GM18858 (cell line): ENCODE data around the gene KASH5.
"Not testable (repeated sequence)": the region's sequence is repeated elsewhere in the genome, so short reads cannot be mapped to it uniquely, and the experiment has no call there.

Experiments used
- ATAC-seq: cut with Tn5 transposase; IDR thresholded peaks from one replicate; pipeline ENCODE4 v1.9.1; 2021; ENCODE audit not compliant: unreplicated experiment

Gene KASH5

GRCh38 chr19:49434907-49435583 lies 47.0 kb downstream of the KASH5 start:
- no peak for ATAC-seq

- no peak for ATAC-seq
Observed at GRCh38 chr19:49435670-49436069, 47.6 kb downstream of the KASH5 start.

- ATAC-seq, result no peak
Observed at GRCh38 chr19:49436381-49437017, 48.5 kb downstream of the KASH5 start.

GRCh38 chr19:49437231-49437630 lies 49.2 kb downstream of the KASH5 start:
- no peak for ATAC-seq

GRCh38 chr19:49438261-49438660 lies 50.2 kb downstream of the KASH5 start:
- ATAC-seq, result no peak

- ATAC-seq, result no peak
Observed at GRCh38 chr19:49439836-49440235, 51.8 kb downstream of the KASH5 start.

GRCh38 chr19:49440439-49441209 lies 52.6 kb downstream of the KASH5 start:
- ATAC-seq, result no peak

- ATAC-seq, result no peak
Observed at GRCh38 chr19:49441210-49441959, 53.3 kb downstream of the KASH5 start, which contains the start of gene SLC17A7. Gene SLC17A7, minus strand, starts transcription at chr19:49441527. Its CDS starts 148 bp downstream, at chr19:49441379.

- no peak for ATAC-seq
Observed at GRCh38 chr19:49441960-49442350, 53.9 kb downstream of the KASH5 start.

- ATAC-seq, result no peak
Observed at GRCh38 chr19:49442354-49442753, 54.3 kb downstream of the KASH5 start.

- no peak for ATAC-seq
Observed at GRCh38 chr19:49442771-49443365, 54.8 kb downstream of the KASH5 start.

- peak; percentile 59 for ATAC-seq
Observed at GRCh38 chr19:49443366-49444099, 55.5 kb downstream of the KASH5 start.

GRCh38 chr19:49444100-49444700 lies 56.2 kb downstream of the KASH5 start:
- not testable (repeated sequence) for ATAC-seq

GRCh38 chr19:49445997-49446396 lies 57.9 kb downstream of the KASH5 start:
- no peak for ATAC-seq

- ATAC-seq, result no peak
Observed at GRCh38 chr19:49447485-49448431, 59.7 kb downstream of the KASH5 start.

- ATAC-seq, result no peak
Observed at GRCh38 chr19:49448432-49448786, 60.4 kb downstream of the KASH5 start.

GRCh38 chr19:49450405-49450804 lies 62.4 kb downstream of the KASH5 start:
- ATAC-seq, result no peak

- ATAC-seq, result peak; percentile 50
Observed at GRCh38 chr19:49451430-49452181, 63.6 kb downstream of the KASH5 start, which contains the start of gene PIH1D1. Gene PIH1D1, minus strand, starts transcription at chr19:49451814. Its CDS starts 240 bp downstream, at chr19:49451574.
